ENCODE data around the gene ZNF670. TPM values are rescaled to one million over a fixed set of nuclear protein-coding genes. Genes with fewer than 3 reads are reported as not detected.
"Not testable (repeated sequence)": the region's sequence is repeated elsewhere in the genome, so short reads cannot be mapped to it uniquely, and the experiment has no call there.

ZNF670 gene
- total RNA-seq, 4 donors from 2014 or later: 2.3 to 3.2 (median 2.8) TPM

GRCh38 chr1:247047702-247048101, 30.9 kb downstream of the ZNF670 start:
- TF ChIP-seq CTCF (IDR thresholded peaks at IDR 0.05): no peak
- no peak for ATAC-seq (ENCODE audit: low FRiP score)
- no peak for DNase-seq (ENCODE audit: low spot score)

- DNase-seq (ENCODE audit: low spot score): no peak
- ATAC-seq (ENCODE audit: low FRiP score): no peak
- no peak for TF ChIP-seq CTCF (IDR thresholded peaks at IDR 0.05)
These were observed 31.4 kb downstream of the ZNF670 start for GRCh38 chr1:247047260-247047659.

- no peak for DNase-seq (ENCODE audit: low spot score)
- no peak for ATAC-seq (ENCODE audit: low FRiP score)
- TF ChIP-seq CTCF (IDR thresholded peaks at IDR 0.05): no peak
These were observed 35.2 kb downstream of the ZNF670 start for GRCh38 chr1:247043406-247043805.

- no peak for TF ChIP-seq CTCF (IDR thresholded peaks at IDR 0.05)
- ATAC-seq (ENCODE audit: low FRiP score) (no peak), DNase-seq (ENCODE audit: low spot score) (no peak)
These were observed 40.9 kb downstream of the ZNF670 start for GRCh38 chr1:247037511-247038320.

GRCh38 chr1:247032306-247032705, 46.3 kb downstream of the ZNF670 start:
- DNase-seq (ENCODE audit: low spot score); ATAC-seq (ENCODE audit: low FRiP score): not testable (repeated sequence)

Other genes with a start within 250 kb of the ZNF670 start
- 10 to 100 TPM; 39.6 to 59.0 (median 48.5) TPM for gene AHCTF1, start 146.9 kb downstream of the ZNF670 start, total RNA-seq
- under 1 TPM in 2 of 4 donors, not detected in 2; 0.12 to 0.95 TPM for gene ZNF695, start 70.8 kb downstream of the ZNF670 start, total RNA-seq
- gene ZNF669, start 25.5 kb upstream of the ZNF670 start, total RNA-seq: 1 to 10 TPM; 4.0 to 9.1 (median 6.3) TPM
- 10 to 100 TPM; 18.6 to 40.5 (median 24.0) TPM for gene ZNF124, start 93.2 kb upstream of the ZNF670 start, total RNA-seq
- gene VN1R5, start 177.3 kb upstream of the ZNF670 start, total RNA-seq: not detected

Data from omental fat pad (tissue), 4 donors.